NCI-H345 treated with DMSO at 0.1 percent for 48 hours (cell line): Measurements from ENCODE around the gene INS.

Experiments
- DNase-seq: peaks from one replicate; lab custom pipeline; 2025; ENCODE audit not compliant: unreplicated experiment; lab: John Stamatoyannopoulos, UW

The INS gene

DNA sequence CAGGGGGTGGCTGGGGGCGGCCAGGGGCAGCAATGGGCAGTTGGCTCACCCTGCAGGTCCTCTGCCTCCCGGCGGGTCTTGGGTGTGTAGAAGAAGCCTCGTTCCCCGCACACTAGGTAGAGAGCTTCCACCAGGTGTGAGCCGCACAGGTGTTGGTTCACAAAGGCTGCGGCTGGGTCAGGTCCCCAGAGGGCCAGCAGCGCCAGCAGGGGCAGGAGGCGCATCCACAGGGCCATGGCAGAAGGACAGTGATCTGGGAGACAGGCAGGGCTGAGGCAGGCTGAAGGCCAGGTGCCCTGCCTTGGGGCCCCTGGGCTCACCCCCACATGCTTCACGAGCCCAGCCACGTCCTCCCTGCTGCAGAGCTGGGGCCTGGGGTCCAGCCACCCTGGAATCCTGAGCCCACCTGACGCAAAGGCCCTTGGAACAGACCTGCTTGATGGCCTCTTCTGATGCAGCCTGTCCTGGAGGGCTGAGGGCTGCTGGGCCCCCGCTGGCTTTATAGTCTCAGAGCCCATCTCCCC lies at the start of gene INS:
TSS of gene INS (minus strand) at position 474 of the 524 bp plus-strand sequence. CDS start at position 236, 238 bp downstream.
- DNase-seq, result no peak

- DNase-seq, result no peak
Measured at GRCh38 chr11:2210366-2211112, 49.5 kb upstream of the INS start.

DNA sequence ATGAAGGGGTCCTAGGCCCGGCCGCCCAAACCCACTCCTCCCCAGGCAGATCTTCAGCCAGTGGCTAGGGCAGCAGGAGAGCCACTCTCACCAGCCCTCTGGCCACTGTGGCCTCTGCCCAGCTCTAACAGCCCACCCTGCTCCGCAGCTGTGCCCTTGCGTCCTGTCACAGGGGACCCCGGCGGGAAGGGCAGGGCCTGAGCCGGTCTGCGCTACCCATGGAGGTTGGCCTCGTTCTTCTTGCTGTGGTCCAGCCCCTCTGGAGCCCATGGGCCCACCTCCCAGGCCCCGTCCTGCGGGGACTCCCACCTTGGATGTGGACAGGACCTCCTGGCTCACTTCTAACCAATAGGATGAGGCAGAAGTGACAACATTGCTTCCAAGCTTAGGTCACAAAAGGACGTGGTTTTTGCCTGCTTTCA lies 48.9 kb upstream of the INS start:
- DNase-seq, result no peak

DNA sequence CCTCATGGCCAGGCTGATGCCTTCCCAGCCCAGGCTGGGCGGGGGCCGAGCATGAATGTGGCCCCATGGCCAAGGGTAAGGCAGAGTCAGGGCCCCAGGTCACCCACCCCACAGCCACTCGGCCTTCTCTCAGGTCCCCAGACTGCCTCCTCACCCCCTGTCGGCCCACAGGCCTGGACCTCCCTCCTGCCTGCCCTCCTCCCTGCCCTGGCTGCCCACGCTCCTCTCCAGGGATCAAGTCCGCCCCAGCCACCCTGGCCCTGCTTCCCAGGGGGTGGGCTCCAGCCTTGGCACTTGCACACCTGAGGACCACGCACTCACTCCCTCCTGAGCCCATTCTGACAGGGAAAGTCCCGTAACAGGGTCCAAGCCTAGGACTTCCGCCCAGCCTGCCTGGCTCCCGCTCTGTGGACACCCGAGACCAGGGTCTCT lies 48.4 kb upstream of the INS start:
- no peak for DNase-seq

DNA sequence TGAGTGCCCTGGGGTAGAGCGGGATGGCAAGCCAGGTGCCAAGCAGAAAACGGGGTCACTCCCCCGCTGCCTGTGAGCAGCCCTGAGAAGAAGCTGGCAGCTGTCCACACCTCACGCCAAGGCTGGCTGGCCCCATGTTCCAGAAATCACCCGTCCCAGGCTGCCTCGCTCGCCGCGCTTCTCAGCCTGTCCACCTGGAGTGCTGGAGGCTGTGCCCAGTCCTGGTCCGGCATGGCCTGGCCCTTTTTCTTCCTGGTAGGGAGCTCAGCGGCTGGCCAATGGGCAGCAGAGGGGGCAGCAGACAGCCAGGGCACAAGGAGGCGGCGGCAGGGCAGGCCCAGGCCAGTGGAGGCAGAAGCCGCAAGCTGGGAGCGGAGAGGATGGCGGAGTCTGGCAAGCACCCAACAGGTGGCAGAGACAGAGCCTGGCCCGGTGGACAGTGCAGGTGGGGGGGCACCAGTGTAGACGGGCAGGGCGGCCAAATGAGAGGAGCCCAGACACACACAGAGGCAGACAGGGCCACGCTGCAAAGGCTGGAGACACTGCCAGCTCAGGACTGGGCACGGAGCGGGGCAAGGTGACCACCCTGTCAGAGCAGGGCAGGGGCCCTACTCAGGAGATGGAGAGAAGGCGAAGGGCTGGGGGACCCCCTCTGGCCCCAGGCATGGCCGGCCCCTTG lies 47.8 kb upstream of the INS start:
- no peak for DNase-seq

DNA sequence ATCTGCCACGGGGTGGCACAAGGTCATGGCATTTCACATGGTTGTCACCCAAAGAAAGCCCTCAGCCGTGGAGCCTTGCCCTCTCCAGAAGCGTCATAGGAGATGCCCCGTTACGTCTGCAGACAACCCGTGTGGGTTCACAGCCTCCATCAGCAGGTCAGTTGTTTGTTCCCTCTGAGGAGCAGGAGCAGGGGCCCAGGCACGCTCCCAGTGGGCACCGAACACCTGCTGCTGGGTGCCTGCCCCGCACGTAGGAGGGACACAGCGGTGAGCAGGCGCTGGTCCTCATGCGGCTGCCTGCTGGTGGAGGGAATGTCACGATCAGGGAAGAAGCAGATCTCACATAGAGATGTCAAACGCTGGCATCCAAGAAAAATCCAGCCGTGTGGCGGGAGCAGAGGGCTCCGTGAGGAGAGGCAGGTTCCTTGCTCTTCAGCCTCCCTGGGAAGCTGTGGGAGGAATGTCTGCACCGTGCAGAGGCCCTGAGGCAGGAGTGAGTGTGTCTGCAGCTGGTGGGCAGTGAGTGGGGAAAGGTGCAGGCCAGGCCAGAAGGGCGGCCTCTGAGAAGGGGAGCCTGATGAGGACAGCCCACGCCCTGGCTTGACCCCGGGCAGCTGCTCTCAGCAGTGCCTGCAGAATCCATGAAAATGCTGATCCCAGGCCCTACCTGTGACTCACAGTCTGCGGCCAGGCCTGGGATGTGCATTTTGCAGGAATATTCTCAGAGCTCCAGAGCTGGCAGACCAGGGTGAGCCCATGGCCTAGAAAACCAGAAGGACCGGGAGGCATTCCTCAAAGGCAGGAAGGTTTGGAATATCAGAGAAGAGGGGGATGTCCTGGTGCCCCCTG lies 47.0 kb upstream of the INS start:
- no peak for DNase-seq

GRCh38 chr11:2207212-2207611 lies 46.2 kb upstream of the INS start:
- DNase-seq, result no peak

GRCh38 chr11:2205981-2206690 lies 45.1 kb upstream of the INS start:
- DNase-seq, result no peak

DNA sequence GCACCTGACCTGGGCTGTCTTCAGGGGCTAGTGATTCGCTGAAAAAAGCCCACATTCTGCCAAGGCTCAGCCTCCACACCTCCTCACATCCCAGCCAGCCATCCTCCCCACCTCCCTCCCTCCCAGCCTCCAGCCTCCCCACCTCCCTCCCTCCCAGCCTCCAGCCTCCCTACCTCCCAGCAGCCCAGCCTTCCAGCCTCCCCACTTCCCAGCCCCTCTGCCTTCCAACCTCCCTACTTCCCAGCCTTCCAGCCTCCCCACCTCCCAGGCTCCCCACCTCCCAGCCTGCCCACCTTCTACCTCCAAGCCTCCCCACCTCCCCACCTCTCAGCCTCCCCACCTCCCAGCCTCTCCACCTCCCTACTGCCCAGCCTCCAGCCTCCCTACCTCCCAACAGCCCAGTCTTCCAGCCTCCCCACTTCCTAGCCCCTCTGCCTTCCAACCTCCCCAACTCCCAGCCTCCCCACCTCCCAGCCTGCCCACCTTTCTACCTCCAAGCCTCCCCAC lies 44.3 kb upstream of the INS start:
- DNase-seq, result no peak

DNA sequence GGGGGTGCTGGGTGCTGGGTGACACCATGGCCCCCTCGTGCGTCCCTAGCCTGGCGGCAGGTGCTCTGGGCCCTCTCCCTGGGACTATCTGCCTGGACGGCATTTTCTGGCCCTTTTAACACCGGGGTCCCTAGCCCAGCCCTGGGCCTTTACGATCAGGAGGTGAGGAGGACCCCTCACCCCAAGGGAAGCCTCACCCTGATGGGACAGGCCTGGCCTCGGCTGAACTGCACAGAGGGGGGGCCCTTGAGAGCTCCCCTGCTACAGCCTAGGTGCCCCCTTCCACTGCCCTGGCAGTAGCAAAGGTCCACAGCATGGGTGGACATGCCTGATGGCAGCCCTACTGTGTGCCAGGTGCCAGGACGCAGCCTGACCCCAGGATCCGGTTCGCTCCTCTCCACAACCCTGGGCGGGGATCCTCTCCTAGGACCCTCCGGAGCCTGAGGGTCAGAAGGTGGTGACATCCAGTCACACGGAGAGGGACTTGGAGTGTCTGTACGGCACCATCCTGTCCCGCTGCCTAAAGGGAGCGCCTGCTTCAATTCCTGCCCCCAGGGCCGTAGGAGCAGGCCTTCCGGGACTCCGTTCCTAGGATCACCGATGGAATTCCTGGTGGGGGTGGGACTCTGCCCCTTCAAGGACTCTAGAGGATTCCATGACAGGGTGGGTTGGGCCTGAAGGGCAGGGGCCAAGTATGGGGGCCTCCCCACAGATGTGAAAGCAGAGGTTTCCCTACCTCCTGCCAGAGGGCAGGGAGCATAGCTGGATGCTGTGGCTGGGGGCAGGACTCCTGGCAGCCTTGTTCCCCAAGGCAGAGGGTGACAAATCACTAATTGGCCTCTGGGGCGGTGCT lies 43.6 kb upstream of the INS start:
- DNase-seq, result no peak

DNA sequence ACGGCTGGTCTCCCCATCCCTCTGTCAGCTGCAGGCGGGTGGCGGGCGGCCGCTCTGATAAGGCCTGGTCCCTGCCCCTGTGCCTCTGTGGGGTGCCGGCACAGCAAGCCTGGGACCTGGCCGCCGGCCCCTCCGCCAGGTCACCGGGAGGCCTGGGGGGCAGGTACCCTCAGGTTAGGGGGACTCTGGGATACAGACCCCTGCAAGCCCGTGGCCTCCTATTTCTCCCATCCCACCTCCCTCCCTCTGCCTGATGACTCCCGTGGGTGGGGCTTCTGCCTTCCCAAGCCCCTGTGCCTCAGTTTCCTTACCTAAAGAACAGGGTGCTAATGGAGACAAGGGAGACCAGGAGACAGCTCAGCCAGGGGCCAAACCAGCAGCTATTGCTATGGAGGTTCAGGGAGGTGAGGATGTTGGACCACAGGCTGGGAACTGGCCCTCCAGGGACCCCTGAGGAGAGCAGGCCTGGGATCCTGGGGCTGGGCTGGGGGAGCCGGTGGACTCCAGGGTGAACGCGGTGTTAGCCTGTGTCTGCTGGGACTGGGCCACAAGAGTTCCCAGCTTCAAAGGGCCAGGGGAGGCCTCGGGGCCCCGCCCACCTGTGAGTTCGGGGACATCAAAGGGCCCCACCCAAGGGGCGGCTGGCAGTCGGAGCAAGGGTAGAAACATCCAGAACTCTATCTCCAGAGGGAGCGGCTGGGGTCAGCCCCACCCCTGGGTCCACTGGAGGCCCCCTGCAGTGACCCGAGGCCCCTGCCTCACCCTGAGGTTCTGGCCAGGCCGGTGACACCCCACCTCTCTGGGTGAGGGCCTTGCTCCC lies 42.6 kb upstream of the INS start:
- no peak for DNase-seq

GRCh38 chr11:2202900-2203439 lies 42.0 kb upstream of the INS start:
- no peak for DNase-seq

DNA sequence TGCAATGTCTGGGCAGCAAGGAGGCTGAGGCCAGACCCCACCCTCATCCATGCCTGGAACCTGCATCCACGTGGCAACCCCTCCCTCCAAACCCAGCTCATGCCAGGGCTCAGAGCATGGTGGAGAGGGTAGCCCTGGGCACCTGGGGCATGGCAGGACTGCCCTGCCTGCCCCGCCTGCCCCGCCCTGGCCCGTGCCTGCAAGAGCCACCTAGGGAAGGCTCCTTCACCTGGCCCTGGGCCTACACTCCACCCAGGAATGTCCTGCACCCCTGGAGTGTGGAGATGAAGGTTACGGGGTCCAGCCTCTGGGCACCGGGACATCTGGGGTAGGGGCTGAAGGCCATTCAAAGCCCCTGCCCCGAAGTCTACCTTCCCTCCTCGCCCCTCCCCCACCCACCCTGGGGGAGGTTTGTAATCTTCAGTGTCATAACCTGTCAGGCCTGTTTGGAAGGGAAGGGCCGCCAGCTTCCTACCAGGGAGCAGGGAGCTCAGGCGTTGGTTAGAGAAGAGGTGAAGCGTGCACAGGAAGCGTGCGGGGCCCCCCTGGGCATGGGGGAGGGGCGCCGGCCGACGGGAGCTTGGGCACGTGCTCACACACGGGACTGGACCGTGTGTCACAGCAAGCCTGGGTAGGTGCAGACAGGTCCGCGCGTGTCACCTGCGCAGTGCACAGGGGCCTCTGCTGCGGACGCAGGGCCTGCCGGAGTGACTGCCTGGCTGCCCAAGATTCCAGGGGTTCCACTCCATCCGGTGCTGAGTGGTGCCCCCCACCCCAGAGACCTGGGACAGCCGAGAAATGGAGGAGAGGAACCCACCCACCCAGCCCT lies 41.3 kb upstream of the INS start:
- no peak for DNase-seq

DNA sequence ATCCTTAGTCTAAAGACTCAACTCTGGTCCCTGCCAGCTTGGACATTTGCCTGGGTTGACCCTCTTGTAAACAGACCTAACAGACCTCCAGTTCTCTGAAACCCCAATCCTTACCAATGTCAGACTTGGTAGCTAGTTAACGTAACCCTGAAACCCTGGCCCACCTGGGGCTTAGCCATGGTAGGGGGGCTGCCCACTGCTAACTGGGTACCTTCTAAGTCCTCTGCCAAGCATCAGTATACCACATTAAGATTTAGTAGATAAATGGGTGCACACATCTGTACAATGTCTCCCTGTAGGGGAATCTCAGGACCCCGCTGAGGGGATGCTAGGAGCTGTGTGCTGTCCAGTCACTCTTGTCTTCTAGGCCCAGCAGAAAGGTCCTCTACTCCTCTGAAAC lies 40.5 kb upstream of the INS start:
- no peak for DNase-seq

- no peak for DNase-seq
Measured at GRCh38 chr11:2200957-2201519, 40.0 kb upstream of the INS start.

GRCh38 chr11:2200536-2200935 lies 39.5 kb upstream of the INS start:
- no peak for DNase-seq
